Adrenal gland (tissue), 12 donors: ENCODE data around the gene SUN5. TPM values are rescaled to one million over a fixed set of nuclear protein-coding genes. Genes with fewer than 3 reads are reported as not detected.
"Not testable (repeated sequence)": the region's sequence is repeated elsewhere in the genome, so short reads cannot be mapped to it uniquely, and the experiment has no call there.

Experiments used
- DNase-seq, 7 donors: peaks; one replicate each; pipeline ENCODE4 v3.0.0-alpha.2; 2019 to 2020
- H3K27ac ChIP-seq, 5 donors: fragments of 200-600 bp; sonication (generic) in 4 of 5; 1 replicate in 3 of 5; 2 replicates in 2 of 5; pipeline versions ENCODE4 v1.5.1 to v1.8.0; 2016 to 2020; ENCODE audit warnings: mild to moderate bottlenecking in 1 of 5
- H3K27me3 ChIP-seq: fragments of 200-600 bp; 2 replicates; pipeline ENCODE4 v1.8.0; 2021
- H3K36me3 ChIP-seq, 2 donors: fragments of 200-600 bp; replicated peaks in 1 of 2; 1 replicate in 1 of 2; 2 replicates in 1 of 2; pipeline versions ENCODE4 v1.5.1 to v1.8.0; 2018 to 2022
- H3K4me1 ChIP-seq, 2 donors: fragments of 200-600 bp; replicated peaks in 1 of 2; 1 replicate in 1 of 2; 2 replicates in 1 of 2; pipeline versions ENCODE4 v1.5.1 to v1.8.0; 2018 to 2021
- H3K4me3 ChIP-seq, 4 donors: fragments of 200-600 bp; sonication (generic) in 3 of 4; one replicate each; pipeline ENCODE4 v1.5.1; 2016 to 2018
- H3K9me3 ChIP-seq, 3 donors: fragments of 200-600 bp; sonication (generic) in 1 of 3; replicated peaks in 1 of 3; 1 replicate in 2 of 3; 2 replicates in 1 of 3; pipeline versions ENCODE4 v1.5.1 to v1.8.0; 2016 to 2021
- CTCF ChIP-seq, 6 experiments: fragments of 450-650 bp in 4 of 6; fragments of 200-600 bp in 2 of 6; sonication (generic) in 1 of 6; IDR thresholded peaks; 1 replicate in 5 of 6; 2 replicates in 1 of 6; pipeline versions ENCODE4 v1.5.1 to v1.8.0; 2016 to 2021; ENCODE audit warnings: antibody characterized with exemption in 6 of 6, mild to moderate bottlenecking in 2 of 6, moderate library complexity in 1 of 6
- POLR2A ChIP-seq, 2 donors: fragments of 450-650 bp; IDR thresholded peaks; one replicate each; pipeline ENCODE4 v1.6.1; 2017; ENCODE audit warnings: antibody characterized with exemption in 2 of 2, mild to moderate bottlenecking in 2 of 2, moderate library complexity in 1 of 2
- WGBS, 4 donors: extraction: QIAGEN DNeasy Blood & Tissue Kit in 2 of 4; methylation state at CpG; one replicate each; pipeline versions ENCODE4 v1.1.5 to v1.1.7; 2013 to 2017; 5-methylcytosine and 5-hydroxymethylcytosine counted together
- intact Hi-C, 2 donors: fragments of 100-400 bp; cut with DNase I; formaldehyde crosslinking; loops; one replicate each; pipeline versions ENCODE4 v1.14.1 to v1.15.0; 2022 to 2023
- polyA plus RNA-seq, 3 donors: library from polyadenylated mRNA; stranded (reverse); fragments of 200-250 nt in 2 of 3; fragments of 350-450 nt in 1 of 3; fragmentation: Illumina TruSeq in 1 of 3; extraction: RNeasy Lipid Tissue Mini Kit (QIAGEN cat#74804) in 1 of 3; gene quantifications; one replicate each; pipeline ENCODE4 v1.2.3, GENCODE V29; 2013 to 2014
- total RNA-seq, 9 donors: library from RNA; depleted of rRNA in 4 of 9; stranded (reverse); fragments of >200 nt in 4 of 9; fragments of 120-200 nt in 1 of 9; fragmentation: NEBNext Ultra II Directional in 1 of 9; extraction: Animal tissue kit (Norgen Biotek cat#: 25700) in 1 of 9; gene quantifications; one replicate each; pipeline versions ENCODE4 v1.1.0 to v1.2.4, GENCODE V29; 2013 to 2023
- donor health status: healthy with polysubstance abuse.
- donor health status: Bipolar disorder and iron deficiency.
- donor health status: DM: yes; HTN: yes; CAD: no.
- donor health status: DM: no; HTN: no; CAD: no.
- donor health status: DM: no; HTN: no; CAD: no.
- donor health status: DM: yes; HTN: yes; CAD: no.

SUN5 gene
- total and polyA plus RNA-seq, 12 donors, result not detected

- Histone ChIP-seq H3K27ac (no peak overlapping the region), H3K4me3 (no peak overlapping the region), H3K27me3 (no peaks in the 10 kb centered on the region), H3K36me3 (no peaks in the 10 kb centered on the region), H3K9me3 (no peaks in the 10 kb centered on the region), H3K4me1 (no peaks in the 10 kb centered on the region)
- DNase-seq, result no peak
- TF ChIP-seq CTCF (IDR thresholded peaks at IDR 0.05), result no peak
- TF ChIP-seq POLR2A (IDR thresholded peaks at IDR 0.05), result no peak
- intact Hi-C loops, result no loop called here
Observed at GRCh38 chr20:32958574-32958973, 45.7 kb downstream of the SUN5 start.

GRCh38 chr20:32957459-32957858 is 46.8 kb downstream of the SUN5 start:
- WGBS, 4 donors, result 65 to 78% (median 71%) methylated on average over 5 of the region's 5 CpGs
- no peak overlapping the region for H3K4me3 ChIP-seq
- intact Hi-C loops, result no loop called here
- no peaks in the 10 kb centered on the region for H3K27me3 ChIP-seq
- no peaks in the 10 kb centered on the region for H3K36me3 ChIP-seq
- DNase-seq, result no peak
- TF ChIP-seq POLR2A (IDR thresholded peaks at IDR 0.05) (no peak), CTCF (IDR thresholded peaks at IDR 0.05) (no peak)
- H3K9me3 ChIP-seq, result no peaks in the 10 kb centered on the region
- no peak overlapping the region for H3K27ac ChIP-seq
- H3K4me1 ChIP-seq, result no peaks in the 10 kb centered on the region

GRCh38 chr20:32950539-32950938 is 53.7 kb downstream of the SUN5 start:
- DNase-seq, H3K4me3 ChIP-seq, H3K36me3 ChIP-seq, intact Hi-C loops, H3K9me3 ChIP-seq, H3K27ac ChIP-seq, H3K4me1 ChIP-seq, H3K27me3 ChIP-seq: not testable (repeated sequence)
- 15 to 30% (median 23%) methylated on average over 4 of the region's 4 CpGs for WGBS, 4 donors

GRCh38 chr20:32946629-32947028 is 57.6 kb downstream of the SUN5 start:
- WGBS, 4 donors, result 55 to 76% (median 63%) methylated on average over 1 of the region's 1 CpG
- Histone ChIP-seq H3K36me3 (no peaks in the 10 kb centered on the region), H3K27me3 (no peaks in the 10 kb centered on the region), H3K9me3 (no peaks in the 10 kb centered on the region), H3K4me1 (no peaks in the 10 kb centered on the region), H3K27ac (no peak overlapping the region), H3K4me3 (no peak overlapping the region)
- no peak for TF ChIP-seq CTCF (IDR thresholded peaks at IDR 0.05)
- no peak for TF ChIP-seq POLR2A (IDR thresholded peaks at IDR 0.05)
- no peak for DNase-seq
- intact Hi-C loops, result no loop called here

GRCh38 chr20:32945710-32946221 is 58.5 kb downstream of the SUN5 start:
- H3K9me3 ChIP-seq, result no peaks in the 10 kb centered on the region
- whole genome bisulfite sequencing, 4 donors, result 42 to 55% (median 51%) methylated on average over 4 of the region's 4 CpGs
- no peaks in the 10 kb centered on the region for H3K27me3 ChIP-seq
- no peaks in the 10 kb centered on the region for H3K4me1 ChIP-seq
- H3K36me3 ChIP-seq, result no peaks in the 10 kb centered on the region
- intact Hi-C loops, result no loop called here
- peak in 4 of 6 experiments; percentile 7 to 24 (median 12) for TF ChIP-seq CTCF (IDR thresholded peaks at IDR 0.05)
- no peak for TF ChIP-seq POLR2A (IDR thresholded peaks at IDR 0.05)
- H3K4me3 ChIP-seq, result no peak overlapping the region
- H3K27ac ChIP-seq, result no peak overlapping the region
- no peak for DNase-seq
